Thyroid gland (tissue), 4 donors: Measurements from ENCODE around the gene CERKL. TPM values are rescaled to one million over a fixed set of nuclear protein-coding genes. Genes with fewer than 3 reads are reported as not detected.

Experiments
- DNase-seq, 2 donors: peaks; one replicate each; pipeline ENCODE4 v3.0.0-alpha.2; 2019
- H3K27ac ChIP-seq, 3 donors: fragments of 200-600 bp; sonication (generic); 1 replicate in 2 of 3; 2 replicates in 1 of 3; pipeline ENCODE4 v1.5.1; 2016 to 2019; ENCODE audit warnings: mild to moderate bottlenecking in 1 of 3, moderate library complexity in 1 of 3
- H3K27me3 ChIP-seq: fragments of 200-600 bp; sonication (generic); one replicate; pipeline ENCODE4 v1.5.1; 2019
- H3K36me3 ChIP-seq, 2 donors: fragments of 200-600 bp; sonication (generic); one replicate each; pipeline ENCODE4 v1.5.1; 2016 to 2019
- H3K4me1 ChIP-seq, 2 donors: fragments of 200-600 bp; sonication (generic); one replicate each; pipeline ENCODE4 v1.5.1; 2017 to 2019
- H3K4me3 ChIP-seq, 3 donors: fragments of 200-600 bp; sonication (generic); replicated peaks in 1 of 3; 1 replicate in 2 of 3; 2 replicates in 1 of 3; pipeline ENCODE4 v1.5.1; 2016; ENCODE audit warnings: mild to moderate bottlenecking in 1 of 3
- H3K9me3 ChIP-seq: fragments of 200-600 bp; sonication (generic); one replicate; pipeline ENCODE4 v1.5.1; 2017
- CTCF ChIP-seq, 6 experiments: fragments of 200-600 bp in 3 of 6; fragments of 450-650 bp in 3 of 6; sonication (generic) in 3 of 6; IDR thresholded peaks; one replicate each; pipeline ENCODE4 v1.5.1; 2016 to 2019; ENCODE audit warnings: antibody characterized with exemption in 6 of 6, mild to moderate bottlenecking in 2 of 6, inconsistent platforms in 1 of 6, moderate library complexity in 1 of 6
- POLR2A ChIP-seq, 2 donors: fragments of 450-650 bp; IDR thresholded peaks; one replicate each; pipeline ENCODE4 v1.6.1; 2017; ENCODE audit warnings: antibody characterized with exemption in 2 of 2, mild to moderate bottlenecking in 2 of 2, moderate library complexity in 1 of 2
- WGBS, 2 donors: methylation state at CpG; one replicate each; pipeline ENCODE4 v1.1.5; 2017; 5-methylcytosine and 5-hydroxymethylcytosine counted together
- intact Hi-C: fragments of 100-400 bp; cut with DNase I; formaldehyde crosslinking; loops from one replicate; pipeline ENCODE4 v1.15.1; 2023
- total RNA-seq, 4 donors: library from RNA; depleted of rRNA; stranded (reverse); fragments of >200 nt; gene quantifications; one replicate each; pipeline ENCODE4 v1.2.3, GENCODE V29; 2016

Gene CERKL
- total RNA-seq, 4 donors from 2014 or later, result not detected

DNA sequence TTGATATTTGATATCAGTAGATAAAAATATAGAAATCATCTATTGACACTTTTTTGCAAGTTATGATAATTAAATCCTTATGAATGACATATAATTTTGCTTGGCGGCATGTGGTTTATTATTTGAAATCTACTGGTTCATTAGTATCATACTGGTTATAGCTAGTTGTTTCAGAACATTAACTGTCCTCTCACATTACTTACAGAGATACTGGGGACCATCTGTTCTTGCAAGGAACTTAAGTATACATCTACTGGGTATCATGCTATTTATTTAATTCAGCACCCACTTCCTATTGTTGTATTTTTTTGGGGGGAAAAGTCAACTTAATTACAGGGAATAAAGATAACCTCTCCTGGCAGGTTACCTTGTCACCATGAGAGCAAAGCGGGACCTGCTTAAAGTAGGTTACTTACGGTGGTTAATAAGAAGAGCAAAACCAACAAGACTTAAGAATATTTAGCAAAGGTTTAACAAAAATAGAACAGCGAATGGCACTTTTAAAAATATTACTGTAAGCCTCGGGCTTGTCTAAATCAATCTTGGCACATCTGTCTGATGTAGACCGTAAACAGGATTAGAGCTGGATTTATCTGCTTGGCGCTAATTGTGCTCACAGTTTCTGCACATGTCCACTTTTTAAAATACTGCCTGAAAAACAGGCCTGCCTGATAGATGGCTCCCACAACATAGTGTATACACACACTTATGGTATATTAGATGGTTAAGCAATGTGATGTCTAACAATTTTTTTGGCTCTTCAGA, 41.8 kb downstream of the CERKL start:
- no peak for DNase-seq
- intact Hi-C loops, result no loop called here
- Histone ChIP-seq H3K4me1 (no peaks in the 10 kb centered on the region), H3K36me3 (no peaks in the 10 kb centered on the region), H3K9me3 (no peaks in the 10 kb centered on the region), H3K27ac (no peak overlapping the region), H3K4me3 (no peak overlapping the region), H3K27me3 (no peaks in the 10 kb centered on the region)
- 85% methylated on average over 7 of the region's 7 CpGs for WGBS, 2 donors
- TF ChIP-seq CTCF (IDR thresholded peaks at IDR 0.05) (no peak), POLR2A (IDR thresholded peaks at IDR 0.05) (no peak)

DNA sequence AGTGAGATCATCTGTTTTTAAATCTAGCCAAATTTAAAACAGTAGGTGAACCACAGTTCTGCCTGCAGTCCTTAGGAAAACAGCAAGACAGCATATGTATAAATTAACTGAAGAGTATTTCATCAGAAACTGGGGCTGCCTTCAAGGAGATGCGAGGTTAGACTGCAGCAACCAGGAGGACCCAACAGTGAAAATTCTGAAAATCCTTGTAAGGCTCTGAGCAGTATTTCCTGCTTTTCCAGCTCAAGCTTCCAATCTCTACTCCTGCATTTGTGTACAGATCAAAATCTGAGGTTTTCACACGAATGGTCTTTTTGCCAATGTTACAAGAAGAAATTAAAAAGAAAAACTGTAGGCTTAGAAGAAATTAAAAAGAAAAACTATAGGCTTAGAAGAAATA, 43.7 kb downstream of the CERKL start:
- H3K4me3 ChIP-seq, result no peak overlapping the region
- intact Hi-C loops, result no loop called here
- no peak overlapping the region for H3K27ac ChIP-seq
- no peak for DNase-seq
- no peaks in the 10 kb centered on the region for H3K36me3 ChIP-seq
- WGBS, 2 donors, result 48 to 51% methylated on average over 2 of the region's 2 CpGs
- TF ChIP-seq POLR2A (IDR thresholded peaks at IDR 0.05), result no peak
- TF ChIP-seq CTCF (IDR thresholded peaks at IDR 0.05), result no peak
- no peaks in the 10 kb centered on the region for H3K9me3 ChIP-seq
- H3K27me3 ChIP-seq, result no peaks in the 10 kb centered on the region
- H3K4me1 ChIP-seq, result no peaks in the 10 kb centered on the region

DNA sequence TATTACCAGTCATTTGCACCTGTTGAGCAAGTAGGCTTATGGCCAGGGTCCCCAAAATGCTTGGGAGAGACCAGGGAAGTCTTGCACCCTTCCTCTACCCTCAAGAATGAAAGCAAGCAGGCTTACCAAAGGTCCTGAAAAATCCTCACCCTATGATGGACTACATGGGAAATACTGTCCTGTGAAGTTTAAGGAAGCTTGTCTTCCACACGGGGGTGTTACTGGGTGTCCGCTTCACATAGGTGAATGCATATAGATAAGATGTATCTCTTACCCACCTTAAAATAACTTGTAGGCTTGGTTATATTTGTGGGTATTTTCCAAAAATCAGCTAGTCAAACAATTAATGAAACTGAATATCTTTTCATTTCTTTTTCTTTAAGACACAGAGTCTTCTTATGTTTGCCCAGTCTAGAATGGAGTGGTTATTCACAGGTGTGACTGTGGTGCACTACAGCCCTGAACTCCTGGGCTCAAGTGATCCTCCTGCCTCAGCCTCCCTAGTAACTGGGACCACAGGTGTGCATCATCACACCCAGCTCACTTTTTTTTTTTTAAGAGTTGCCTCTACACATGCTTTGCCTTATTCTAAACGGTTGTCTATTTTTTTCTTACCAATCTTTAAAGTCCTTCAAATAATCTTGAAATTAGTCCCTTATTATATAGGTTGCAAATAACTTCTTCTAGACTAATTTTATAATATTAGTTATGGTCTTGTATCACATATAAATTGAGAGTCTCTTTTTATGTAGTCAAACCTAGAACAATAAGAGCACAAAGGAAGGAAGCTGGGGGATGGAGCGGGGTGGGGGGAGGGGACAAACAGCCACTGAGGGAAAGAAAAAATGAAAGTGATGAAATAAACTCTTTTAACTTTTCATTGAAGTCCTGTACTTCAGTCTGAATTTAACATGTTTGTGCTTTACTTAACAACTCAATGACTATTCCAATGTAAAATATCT, 49.0 kb downstream of the CERKL start:
- TF ChIP-seq POLR2A (IDR thresholded peaks at IDR 0.05) (no peak), CTCF (IDR thresholded peaks at IDR 0.05) (no peak)
- 82 to 84% methylated on average over 4 of the region's 4 CpGs for WGBS, 2 donors

GRCh38 chr2:181605889-181606837, 50.7 kb downstream of the CERKL start:
- WGBS, 2 donors, result 80 to 82% methylated on average over 3 of the region's 3 CpGs
- H3K36me3 ChIP-seq, result no peaks in the 10 kb centered on the region
- no peak for DNase-seq
- TF ChIP-seq CTCF (IDR thresholded peaks at IDR 0.05) (no peak), POLR2A (IDR thresholded peaks at IDR 0.05) (no peak)
- intact Hi-C loops, result no loop called here
- H3K4me1 ChIP-seq, result no peaks in the 10 kb centered on the region
- H3K27ac ChIP-seq, result no peak overlapping the region
- no peaks in the 10 kb centered on the region for H3K27me3 ChIP-seq
- H3K4me3 ChIP-seq, result no peak overlapping the region
- no peaks in the 10 kb centered on the region for H3K9me3 ChIP-seq

More for the DNA sequence above, 49.0 kb downstream of the CERKL start:
- Histone ChIP-seq H3K4me1 (no peaks in the 10 kb centered on the region), H3K27ac (no peak overlapping the region), H3K4me3 (no peak overlapping the region), H3K9me3 (no peaks in the 10 kb centered on the region), H3K36me3 (no peaks in the 10 kb centered on the region), H3K27me3 (no peaks in the 10 kb centered on the region)
- DNase-seq, result no peak
- intact Hi-C loops, result no loop called here
